ENCODE measurements around the gene ADARB1.
"Not testable (repeated sequence)": the region's sequence is repeated elsewhere in the genome, so short reads cannot be mapped to it uniquely, and the experiment has no call there.

The ADARB1 gene

GRCh38 chr21:45139003-45139360, 64.6 kb downstream of the ADARB1 start:
- not testable (repeated sequence) for DNase-seq

- DNase-seq = no peak
Observed at GRCh38 chr21:45139473-45139872, 65.1 kb downstream of the ADARB1 start.

GRCh38 chr21:45140346-45140940, 66.1 kb downstream of the ADARB1 start:
- peak; percentile 65 to 87 (median 67) for DNase-seq

- DNase-seq = not testable (repeated sequence)
Observed at GRCh38 chr21:45140944-45141343, 66.6 kb downstream of the ADARB1 start.

GRCh38 chr21:45141507-45141906, 67.1 kb downstream of the ADARB1 start:
- no peak for DNase-seq

- DNase-seq = no peak
Observed at GRCh38 chr21:45142469-45143308, 68.3 kb downstream of the ADARB1 start.

GRCh38 chr21:45143855-45144254, 69.5 kb downstream of the ADARB1 start:
- DNase-seq = no peak

GRCh38 chr21:45145146-45145545, 70.8 kb downstream of the ADARB1 start:
- DNase-seq = no peak

- DNase-seq = not testable (repeated sequence)
Observed at GRCh38 chr21:45145846-45146245, 71.5 kb downstream of the ADARB1 start.

GRCh38 chr21:45146306-45146705, 71.9 kb downstream of the ADARB1 start:
- DNase-seq = no peak

GRCh38 chr21:45146801-45147200, 72.4 kb downstream of the ADARB1 start:
- DNase-seq = no peak

- DNase-seq = no peak
Observed at GRCh38 chr21:45147473-45148315, 73.3 kb downstream of the ADARB1 start.

- DNase-seq = no peak
Observed at GRCh38 chr21:45148316-45148990, 74.1 kb downstream of the ADARB1 start.

- DNase-seq = no peak
Observed at GRCh38 chr21:45149021-45149420, 74.6 kb downstream of the ADARB1 start.

GRCh38 chr21:45150638-45151131, 76.3 kb downstream of the ADARB1 start:
- peak in 1 of 3 experiments; percentile 14 for DNase-seq

- no peak for DNase-seq
Observed at GRCh38 chr21:45151445-45152160, 77.2 kb downstream of the ADARB1 start.

- no peak for DNase-seq
Observed at GRCh38 chr21:45152265-45152746, 77.9 kb downstream of the ADARB1 start.

GRCh38 chr21:45153358-45154318, 79.3 kb downstream of the ADARB1 start:
- DNase-seq = no peak

- peak in 2 of 3 experiments; percentile 50 to 72 for DNase-seq
Observed at GRCh38 chr21:45154511-45155508, 80.4 kb downstream of the ADARB1 start.

Measured in NCI-H1417 (cell line).